ENCODE results near the gene FOXA1. TPM values are rescaled to one million over a fixed set of nuclear protein-coding genes. Genes with fewer than 3 reads are reported as not detected.

The FOXA1 gene
- not detected for total RNA-seq

DNA sequence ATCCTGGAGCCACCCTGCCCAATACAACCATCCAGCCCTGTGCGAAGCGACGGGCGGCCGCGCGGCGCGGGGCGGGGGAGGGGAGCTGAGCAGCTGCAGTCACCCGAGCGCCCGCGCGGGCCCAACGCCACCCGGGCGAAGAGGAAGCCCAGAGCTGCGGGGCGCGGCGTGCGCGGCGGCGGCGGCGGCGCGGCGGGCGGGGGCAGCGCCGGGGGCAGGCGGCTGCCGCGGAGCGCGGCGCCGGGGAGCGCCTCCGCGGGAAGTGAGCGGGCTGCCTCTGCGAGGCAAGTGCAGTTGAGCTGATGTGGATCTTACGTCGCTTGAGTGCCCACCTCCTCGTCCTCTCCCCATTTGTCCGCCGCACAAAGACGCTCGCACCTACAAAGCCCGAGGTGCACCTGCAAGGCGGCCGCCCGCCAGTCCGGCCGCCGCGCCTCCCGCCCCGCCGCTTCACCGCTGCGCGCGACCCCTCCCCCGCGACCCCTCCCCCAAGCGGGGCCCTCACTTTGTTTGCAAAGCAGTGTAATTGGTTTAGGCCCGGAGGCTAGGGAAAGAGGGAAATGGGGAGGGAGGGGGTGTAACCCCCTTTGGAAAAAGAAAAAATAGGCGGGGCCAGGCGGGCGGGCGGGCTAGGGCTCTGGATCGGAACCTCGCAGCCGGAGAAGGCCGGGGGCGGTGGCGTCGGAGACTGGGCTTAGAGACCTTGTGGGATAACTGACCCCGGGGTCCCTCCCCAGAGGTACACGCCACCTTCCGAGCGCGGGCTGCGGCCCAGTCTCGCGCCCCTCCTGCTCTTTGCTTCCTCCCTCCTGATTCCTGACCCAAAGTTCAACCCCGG lies at the start of gene FOXA1, which contains the start of gene TTC6:
Gene FOXA1, minus strand, starts transcription at position 279 of the 838 bp plus-strand sequence. Its CDS starts 277 bp downstream, at position 2.
Gene TTC6, plus strand, starts transcription at position 659 of the 838 bp plus-strand sequence. CDS start 26,436 bp downstream, outside the sequence.
- no peak for DNase-seq (ENCODE audit: low spot score in 2 of 2)
- peaks cover 8 to 95% of the 10 kb centered on the region in 2 donors for H3K27me3 ChIP-seq
- no peaks in the 10 kb centered on the region for H3K9me3 ChIP-seq
- TF ChIP-seq EP300 (IDR thresholded peaks at IDR 0.05) = no peak
- TF ChIP-seq POLR2A (IDR thresholded peaks at IDR 0.05) = no peak
- TF ChIP-seq, protein P1, sequence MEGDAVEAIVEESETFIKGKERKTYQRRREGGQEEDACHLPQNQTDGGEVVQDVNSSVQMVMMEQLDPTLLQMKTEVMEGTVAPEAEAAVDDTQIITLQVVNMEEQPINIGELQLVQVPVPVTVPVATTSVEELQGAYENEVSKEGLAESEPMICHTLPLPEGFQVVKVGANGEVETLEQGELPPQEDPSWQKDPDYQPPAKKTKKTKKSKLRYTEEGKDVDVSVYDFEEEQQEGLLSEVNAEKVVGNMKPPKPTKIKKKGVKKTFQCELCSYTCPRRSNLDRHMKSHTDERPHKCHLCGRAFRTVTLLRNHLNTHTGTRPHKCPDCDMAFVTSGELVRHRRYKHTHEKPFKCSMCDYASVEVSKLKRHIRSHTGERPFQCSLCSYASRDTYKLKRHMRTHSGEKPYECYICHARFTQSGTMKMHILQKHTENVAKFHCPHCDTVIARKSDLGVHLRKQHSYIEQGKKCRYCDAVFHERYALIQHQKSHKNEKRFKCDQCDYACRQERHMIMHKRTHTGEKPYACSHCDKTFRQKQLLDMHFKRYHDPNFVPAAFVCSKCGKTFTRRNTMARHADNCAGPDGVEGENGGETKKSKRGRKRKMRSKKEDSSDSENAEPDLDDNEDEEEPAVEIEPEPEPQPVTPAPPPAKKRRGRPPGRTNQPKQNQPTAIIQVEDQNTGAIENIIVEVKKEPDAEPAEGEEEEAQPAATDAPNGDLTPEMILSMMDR (IDR thresholded peaks at IDR 0.05) = no peak
- H3K4me3 ChIP-seq = peak within 1 kb of the TSS in 3 of 4 donors; percentile 30 to 50 (median 44)
- peaks cover 0 to 71% (median 23%) of the 10 kb centered on the region in 4 donors for H3K4me1 ChIP-seq
- 2% methylated on average over 35 to 84 of the region's 92 CpGs for WGBS, 2 donors
- peak within 1 kb of the TSS in 1 of 4 donors; percentile 61 for H3K27ac ChIP-seq
- H3K36me3 ChIP-seq = no peaks in the 10 kb centered on the region

DNA sequence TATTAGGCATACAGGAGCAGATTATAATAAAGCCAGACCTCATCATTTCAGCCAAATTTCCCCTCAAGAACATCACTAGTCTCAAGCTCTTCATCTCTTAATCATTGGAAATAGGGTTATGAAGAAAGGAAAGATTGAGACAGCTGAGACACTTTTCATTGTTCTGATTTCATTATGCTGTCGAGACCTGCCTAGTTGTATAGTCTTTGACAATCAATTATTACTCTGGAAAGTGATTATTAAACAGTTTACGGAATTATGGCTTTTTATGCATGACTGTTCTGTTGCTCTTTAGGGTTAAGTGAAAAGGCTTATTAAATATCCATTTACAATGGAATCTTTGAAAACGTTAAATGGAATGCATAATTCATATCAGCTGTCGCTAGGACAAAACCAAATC lies 48.7 kb upstream of the FOXA1 start:
- no peaks in the 10 kb centered on the region for H3K36me3 ChIP-seq
- H3K9me3 ChIP-seq = no peaks in the 10 kb centered on the region
- WGBS, 2 donors = 35 to 40% methylated on average over 4 of the region's 4 CpGs
- H3K4me3 ChIP-seq = no peak overlapping the region
- TF ChIP-seq, protein P1 (IDR thresholded peaks at IDR 0.05) = no peak
- DNase-seq (ENCODE audit: low spot score in 2 of 2) = no peak
- H3K27me3 ChIP-seq = no peaks in the 10 kb centered on the region
- no peak overlapping the region for H3K27ac ChIP-seq
- no peaks in the 10 kb centered on the region for H3K4me1 ChIP-seq

DNA sequence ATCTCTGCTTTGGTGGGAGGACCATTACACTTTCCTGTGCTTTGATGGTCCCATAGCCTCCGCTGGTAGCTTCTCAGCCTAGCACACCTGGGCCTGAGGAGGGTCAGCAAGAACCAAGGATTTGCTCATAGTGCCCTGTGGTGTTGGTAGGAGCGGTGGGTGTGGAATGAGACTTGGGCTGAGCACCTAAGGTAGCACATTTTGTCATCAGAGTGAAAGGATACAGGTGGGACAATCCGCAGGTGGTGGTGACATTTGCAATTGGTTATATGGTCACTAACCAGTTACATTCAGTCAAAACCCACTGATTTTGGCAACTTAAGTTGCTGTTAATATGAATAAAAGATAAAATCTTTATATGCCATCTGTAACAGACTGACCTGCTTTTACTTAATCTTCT lies 47.1 kb upstream of the FOXA1 start:
- no peaks in the 10 kb centered on the region for H3K36me3 ChIP-seq
- no peaks in the 10 kb centered on the region for H3K4me1 ChIP-seq
- no peaks in the 10 kb centered on the region for H3K27me3 ChIP-seq
- no peak for TF ChIP-seq EP300 (IDR thresholded peaks at IDR 0.05)
- TF ChIP-seq, protein P1 (IDR thresholded peaks at IDR 0.05) = no peak
- TF ChIP-seq POLR2A (IDR thresholded peaks at IDR 0.05) = no peak
- WGBS, 2 donors = 85 to 92% methylated on average over 3 of the region's 3 CpGs
- no peak overlapping the region for H3K4me3 ChIP-seq
- H3K27ac ChIP-seq = no peak overlapping the region
- DNase-seq (ENCODE audit: low spot score in 2 of 2) = no peak
- H3K9me3 ChIP-seq = no peaks in the 10 kb centered on the region

DNA sequence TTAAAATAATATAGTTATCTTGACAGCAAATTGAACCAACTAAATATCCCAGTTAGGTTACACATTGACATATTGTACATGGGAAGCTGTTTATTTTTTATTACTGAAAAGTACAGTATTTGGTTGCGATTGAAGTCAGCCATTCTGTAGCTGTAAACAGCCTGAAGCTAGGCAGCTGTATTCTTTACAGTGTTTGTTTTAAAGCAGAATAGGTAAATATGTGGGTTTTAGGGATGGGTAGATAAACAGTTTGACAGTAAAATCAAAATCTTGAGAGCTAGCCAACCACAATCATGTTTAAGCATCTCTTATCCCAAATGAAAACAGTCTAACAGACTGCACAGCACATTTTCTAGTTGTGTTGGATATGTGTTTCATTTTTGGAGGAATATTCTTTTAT lies 46.1 kb upstream of the FOXA1 start:
- H3K27ac ChIP-seq = no peak overlapping the region
- H3K9me3 ChIP-seq = no peaks in the 10 kb centered on the region
- TF ChIP-seq, protein P1 (IDR thresholded peaks at IDR 0.05) = no peak
- TF ChIP-seq EP300 (IDR thresholded peaks at IDR 0.05) (no peak), POLR2A (IDR thresholded peaks at IDR 0.05) (no peak)
- no peak for DNase-seq (ENCODE audit: low spot score in 2 of 2)
- no peaks in the 10 kb centered on the region for H3K4me1 ChIP-seq
- no peaks in the 10 kb centered on the region for H3K36me3 ChIP-seq
- WGBS, 2 donors = 71 to 78% methylated on average over 1 of the region's 1 CpG
- no peaks in the 10 kb centered on the region for H3K27me3 ChIP-seq
- H3K4me3 ChIP-seq = no peak overlapping the region

DNA sequence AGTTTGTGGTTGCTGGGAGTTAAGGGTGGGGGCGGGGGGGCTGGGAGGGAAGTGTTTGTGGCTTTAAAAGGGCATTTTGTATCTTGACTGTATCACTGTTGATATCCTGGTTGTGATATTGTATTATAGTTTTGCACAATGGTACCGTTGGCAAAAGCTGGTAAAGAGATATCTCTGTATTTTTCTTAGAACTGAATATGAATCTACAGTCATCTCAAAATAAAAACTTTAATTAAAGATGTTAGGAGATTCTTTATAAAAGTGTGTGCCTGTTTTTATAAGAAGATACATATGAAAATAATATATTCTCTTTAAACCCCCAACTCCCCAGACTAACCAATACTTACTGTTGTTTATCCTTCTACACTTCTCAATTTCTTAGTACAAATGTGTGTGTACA lies 43.5 kb upstream of the FOXA1 start:
- Histone ChIP-seq H3K36me3 (no peaks in the 10 kb centered on the region), H3K27ac (no peak overlapping the region), H3K4me1 (no peaks in the 10 kb centered on the region), H3K4me3 (no peak overlapping the region), H3K9me3 (peaks cover 0 to 3% (median 0%) of the 10 kb centered on the region in 4 donors), H3K27me3 (no peaks in the 10 kb centered on the region)
- TF ChIP-seq POLR2A (IDR thresholded peaks at IDR 0.05) (no peak), EP300 (IDR thresholded peaks at IDR 0.05) (no peak)
- TF ChIP-seq, protein P1 (IDR thresholded peaks at IDR 0.05) = no peak
- DNase-seq (ENCODE audit: low spot score in 2 of 2) = no peak
- WGBS, 2 donors = 75 to 86% methylated on average over 2 of the region's 2 CpGs
